Activated gamma-delta T cell treated with anti-CD3 and anti-CD28 coated beads, Interleukin-2, amount 50 U/mL, for 16 hours (primary cell): ENCODE results near the gene POTEJ.
"Not testable (repeated sequence)": the region's sequence is repeated elsewhere in the genome, so short reads cannot be mapped to it uniquely, and the experiment has no call there.

Source experiments
- DNase-seq: peaks from one replicate; pipeline ENCODE4 v3.0.0-alpha.2; 2020; ENCODE audit warnings: low read depth

Gene POTEJ

DNA sequence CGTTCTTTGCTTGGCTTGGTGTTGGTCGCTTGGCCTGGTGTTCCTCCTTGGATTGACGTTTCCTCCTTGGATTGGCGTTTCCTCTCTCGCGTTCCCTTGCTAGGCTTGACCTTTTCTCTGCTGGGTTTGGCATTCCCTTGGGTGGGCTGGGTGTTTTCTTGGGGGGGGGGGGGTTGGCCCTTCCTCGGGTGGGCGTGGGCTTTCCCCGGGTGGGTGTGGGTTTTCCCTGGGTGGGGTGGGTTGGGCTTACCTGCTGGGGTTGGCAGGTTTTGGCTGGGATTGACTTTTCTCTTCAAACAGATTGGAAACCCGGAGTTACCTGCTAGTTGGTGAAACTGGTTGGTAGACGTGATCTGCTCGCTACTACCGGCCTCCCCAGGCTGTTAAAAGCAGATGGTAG is at the start of gene POTEJ:
POTEJ (plus strand) TSS at position 301 of the 400 bp plus-strand sequence; CDS start at position 394, 93 bp downstream.
- DNase-seq: not testable (repeated sequence)

DNA sequence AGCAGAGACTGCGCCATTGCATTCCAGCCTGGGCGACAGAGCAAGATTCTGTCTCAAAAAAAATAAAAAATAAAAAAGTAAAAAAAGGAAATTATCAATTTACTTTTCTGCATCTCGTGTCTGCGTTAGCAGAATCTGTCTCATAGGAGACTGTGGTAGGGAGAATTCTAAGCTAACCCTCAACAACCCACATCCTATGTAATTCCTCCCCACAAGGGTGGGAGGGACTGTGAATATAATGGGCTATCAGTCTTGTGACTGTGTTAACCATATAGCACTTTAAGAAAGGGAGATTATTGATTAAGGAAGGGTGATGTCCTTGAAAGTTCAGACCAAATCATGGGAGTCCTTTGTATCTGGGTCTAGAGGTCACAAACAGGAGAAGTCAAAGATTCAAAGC is 45.1 kb upstream of the POTEJ start:
- DNase-seq: not testable (repeated sequence)

DNA sequence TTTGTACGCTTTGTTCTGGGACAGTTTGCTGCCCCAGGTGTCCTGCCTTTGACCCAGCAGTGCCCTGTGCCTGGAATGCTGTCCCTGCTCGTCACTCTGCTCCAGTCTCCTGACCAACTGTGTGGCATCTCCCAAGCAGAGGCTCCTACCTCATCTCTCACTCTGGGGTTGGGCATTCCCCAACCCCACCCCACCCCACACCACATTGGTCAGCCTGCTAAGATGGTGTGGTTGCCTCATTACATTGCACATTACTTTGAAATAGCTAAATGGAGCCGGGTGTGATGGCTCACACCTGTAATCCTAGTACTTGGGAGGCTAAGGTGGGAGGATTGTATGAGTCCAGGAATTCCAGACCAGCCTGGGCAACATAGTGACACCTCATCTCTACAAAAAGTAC is 39.3 kb upstream of the POTEJ start:
- not testable (repeated sequence) for DNase-seq

DNA sequence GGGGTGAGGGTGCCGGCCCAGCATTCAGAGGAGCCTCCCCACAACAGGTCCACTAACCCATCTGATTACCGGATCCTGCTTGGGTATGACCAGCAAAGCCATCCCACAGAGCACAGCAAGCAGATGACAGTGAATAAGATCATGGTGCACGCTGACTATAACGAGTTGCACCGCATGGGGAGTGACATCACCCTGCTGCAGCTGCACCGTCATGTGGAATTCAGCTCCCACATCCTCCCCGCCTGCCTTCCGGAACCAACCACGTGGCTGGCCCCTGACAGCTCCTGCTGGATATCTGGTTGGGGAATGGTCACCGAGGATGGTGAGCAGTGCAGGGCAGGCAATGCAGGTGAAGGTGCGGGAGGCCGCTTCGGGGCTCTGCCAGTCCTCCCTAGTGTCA is 37.0 kb upstream of the POTEJ start:
- not testable (repeated sequence) for DNase-seq

DNA sequence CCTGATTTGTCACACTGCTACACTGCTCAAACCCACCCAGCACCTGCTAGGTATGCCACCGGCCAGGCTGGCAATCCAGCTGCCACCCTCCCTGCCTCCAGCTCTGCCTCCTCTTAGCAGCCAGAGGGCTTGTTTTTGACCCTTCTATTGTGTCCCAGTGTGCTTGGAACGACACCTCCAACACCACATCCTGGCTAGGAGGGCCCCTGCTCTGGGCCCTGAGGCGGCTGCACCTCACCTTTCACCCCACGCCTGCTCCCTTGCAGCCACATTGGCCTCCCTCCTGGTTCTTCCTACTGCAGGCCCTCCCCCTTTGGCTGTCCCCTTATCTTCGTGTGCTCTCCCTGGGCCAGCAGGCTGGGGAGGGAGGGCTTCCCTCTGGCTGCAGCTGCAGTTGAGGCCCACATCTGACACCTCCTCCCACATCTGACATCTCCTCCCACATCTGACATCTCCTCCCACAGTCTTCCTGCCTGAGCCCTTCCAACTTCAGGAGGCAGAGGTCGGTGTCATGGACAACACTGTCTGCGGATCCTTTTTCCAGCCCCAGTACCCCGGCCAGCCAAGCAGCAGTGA is 34.9 kb upstream of the POTEJ start:
- DNase-seq: not testable (repeated sequence)

DNA sequence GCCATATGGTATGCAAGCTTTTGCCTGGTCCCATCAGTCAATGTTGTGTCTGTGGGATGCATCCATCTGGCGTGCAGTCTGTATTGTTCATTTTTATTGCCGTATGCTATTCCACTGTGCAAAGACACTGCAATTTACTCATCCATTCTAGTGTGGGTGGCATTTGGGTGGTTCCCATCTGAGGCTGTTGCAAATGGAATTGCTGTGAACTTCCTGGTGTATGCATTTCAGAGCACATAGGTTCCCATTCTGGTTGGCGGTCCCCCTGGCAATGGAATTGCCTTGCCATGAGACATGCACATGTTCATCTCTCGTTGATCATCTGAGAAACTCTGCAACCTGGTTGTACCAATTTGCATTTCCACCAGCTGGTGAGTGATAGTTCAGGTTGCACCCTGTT is 33.7 kb upstream of the POTEJ start:
- DNase-seq: not testable (repeated sequence)

DNA sequence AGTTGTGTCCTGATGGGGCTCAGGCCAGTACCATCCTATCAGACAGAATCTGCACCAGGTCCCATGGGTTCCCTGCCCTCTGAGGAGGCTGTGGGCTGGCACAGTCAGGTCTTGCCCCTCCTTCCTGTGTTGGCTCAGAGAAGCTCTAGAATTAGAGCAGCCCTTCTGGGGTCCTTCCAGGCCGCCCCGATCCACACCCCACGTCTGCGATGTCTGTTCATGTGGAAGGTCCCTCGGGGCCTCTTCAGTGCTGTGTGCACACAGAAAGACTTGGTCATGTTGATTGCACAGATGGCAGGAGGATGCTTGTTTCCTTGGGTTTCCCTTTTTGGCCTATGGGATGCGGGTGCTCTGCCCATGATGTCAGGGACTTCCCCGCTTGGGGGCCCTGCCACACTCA is 32.1 kb upstream of the POTEJ start:
- not testable (repeated sequence) for DNase-seq

DNA sequence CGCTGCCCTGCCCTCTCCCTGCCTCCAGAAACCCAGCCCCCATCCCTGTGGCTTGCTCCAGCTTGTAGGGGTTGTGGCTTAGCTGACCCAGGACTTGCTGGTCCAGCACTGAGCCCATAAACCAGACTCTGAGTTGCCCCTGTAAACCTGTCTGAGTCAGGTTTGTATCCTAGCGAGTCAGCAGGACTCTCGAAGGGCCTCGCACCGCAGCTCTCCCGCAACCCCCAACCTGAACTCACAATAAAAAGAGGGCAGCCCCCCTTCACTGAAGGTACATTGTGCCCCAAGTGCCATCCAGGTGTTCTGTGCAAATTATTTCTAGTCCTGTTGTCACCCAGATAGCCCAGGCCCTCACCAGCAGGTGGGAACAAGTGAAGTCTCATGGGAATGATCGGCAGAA is 29.7 kb upstream of the POTEJ start:
- DNase-seq: not testable (repeated sequence)

DNA sequence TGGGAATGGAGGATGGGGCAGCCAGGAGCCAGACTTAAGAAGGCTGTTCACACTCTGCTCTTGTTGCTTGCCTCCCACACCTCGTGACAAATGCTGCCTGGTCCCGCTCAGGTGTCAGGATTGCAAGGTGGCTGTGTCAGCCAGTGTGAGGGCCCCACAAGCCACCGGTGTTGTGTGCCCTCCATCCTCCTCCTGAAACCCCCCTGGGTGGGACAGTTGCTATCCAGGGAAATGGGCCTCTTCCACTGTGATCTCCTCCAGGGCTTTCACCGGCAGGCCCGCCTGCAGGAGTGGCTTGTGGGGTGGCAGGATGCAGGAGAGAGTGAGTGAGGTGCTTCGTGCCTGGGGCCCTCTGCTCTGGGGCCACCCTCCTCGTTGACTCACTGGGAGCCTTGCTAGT is 28.3 kb upstream of the POTEJ start:
- not testable (repeated sequence) for DNase-seq

DNA sequence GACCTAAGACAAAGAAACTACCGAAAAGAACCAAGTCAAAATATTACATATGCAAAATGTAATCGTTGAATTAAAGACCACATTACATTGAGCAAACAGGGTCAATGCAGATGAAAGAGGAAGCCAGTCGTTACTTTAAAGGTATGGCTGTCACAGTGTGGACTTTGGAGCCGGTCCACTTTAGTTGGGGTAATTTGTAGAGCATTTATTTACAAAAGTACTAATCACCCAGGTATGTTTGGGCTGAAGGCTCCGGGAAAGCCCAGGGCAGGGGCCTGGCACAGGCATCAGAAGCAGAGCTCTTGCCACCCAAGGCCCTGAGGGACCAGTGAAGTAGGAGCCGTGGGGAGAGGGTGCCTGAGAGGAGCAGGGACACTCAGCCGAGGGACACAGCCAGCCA is 27.7 kb upstream of the POTEJ start:
- DNase-seq: not testable (repeated sequence)

DNA sequence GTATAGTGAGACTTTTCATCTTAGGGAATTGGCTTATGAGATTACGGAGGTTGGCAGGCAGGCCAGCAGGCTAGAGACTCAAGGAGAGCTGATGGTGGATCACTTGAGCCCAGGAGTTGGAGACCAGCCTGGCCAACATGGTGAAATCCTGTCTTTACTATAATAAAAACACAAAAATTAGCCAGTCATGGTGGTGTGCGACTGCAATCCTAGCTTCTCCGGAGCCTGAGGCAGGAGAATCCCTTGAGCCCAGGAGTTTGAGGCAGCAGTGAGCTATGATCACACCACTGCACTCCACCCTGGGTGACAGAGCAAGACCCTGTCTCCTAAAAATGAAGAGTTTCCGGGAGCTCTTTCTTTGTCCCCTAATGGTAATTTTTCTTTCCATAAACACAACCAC is 26.5 kb upstream of the POTEJ start:
- DNase-seq: not testable (repeated sequence)

DNA sequence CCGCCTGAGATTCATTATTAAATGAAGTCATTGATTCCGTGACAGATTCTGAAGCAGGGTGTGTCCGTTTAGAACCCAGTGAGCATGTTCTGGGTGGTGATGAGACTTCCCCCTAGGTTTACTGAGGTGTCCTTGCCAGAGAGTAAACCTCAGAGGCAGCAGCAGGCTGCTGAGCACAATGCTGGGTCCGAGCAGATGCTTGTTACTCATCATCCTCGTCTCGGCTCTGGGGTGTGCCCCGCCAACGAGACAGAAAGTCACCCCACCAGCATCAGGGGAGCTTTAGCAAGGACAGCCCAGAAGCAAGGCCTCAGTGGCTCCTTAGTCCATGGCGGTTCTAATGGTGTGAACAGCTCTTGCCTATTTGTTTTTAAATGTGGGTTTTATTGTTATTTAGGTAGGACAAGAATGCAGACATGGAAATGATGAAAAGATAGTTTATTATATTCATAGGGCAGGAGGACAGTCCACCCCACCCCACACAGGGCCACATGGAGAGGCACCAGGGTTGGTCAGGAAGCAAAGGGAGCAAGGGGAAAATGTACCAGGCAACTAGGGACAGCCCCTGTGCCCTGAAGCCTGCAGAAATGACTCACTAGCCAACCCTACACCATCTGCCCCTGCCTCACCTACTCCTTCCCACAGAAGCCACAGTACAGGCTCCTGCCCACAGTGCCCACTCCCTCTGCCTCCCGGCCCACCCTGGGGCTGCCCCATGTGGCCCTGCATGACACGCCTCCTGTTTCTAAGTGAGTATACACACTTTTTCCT is 22.4 kb upstream of the POTEJ start:
- DNase-seq: not testable (repeated sequence)

DNA sequence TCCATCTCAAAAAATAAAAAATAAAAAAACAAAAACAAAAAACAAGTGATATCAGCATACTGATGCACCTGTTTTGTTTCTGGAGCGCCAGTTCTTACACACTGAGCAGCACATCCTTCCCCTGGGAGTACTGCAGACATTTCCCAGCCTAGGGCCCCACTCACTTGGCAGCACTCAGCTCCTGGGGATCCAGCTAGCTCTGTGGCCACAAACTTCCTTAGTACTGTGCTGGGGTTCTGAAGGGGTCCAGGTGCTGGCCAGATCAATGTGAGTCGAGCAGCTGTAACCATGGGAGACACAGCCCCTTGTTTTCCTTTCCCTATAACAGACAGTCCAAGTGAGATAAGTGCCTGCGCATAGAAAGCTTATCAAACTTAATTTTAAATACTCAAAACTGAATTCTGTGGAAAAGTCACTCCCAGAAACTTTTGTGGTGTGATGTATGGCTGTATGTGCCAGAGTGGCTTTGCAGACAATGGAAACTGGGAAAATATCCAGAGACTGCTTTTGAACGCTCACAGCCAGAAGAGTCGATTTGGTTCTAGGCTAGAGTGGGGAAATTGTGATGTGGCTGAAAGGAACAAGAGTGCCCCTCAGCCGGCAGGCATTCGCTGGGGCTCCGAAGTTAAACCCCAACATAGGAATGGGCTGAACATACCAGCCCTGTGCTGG is 20.9 kb upstream of the POTEJ start:
- not testable (repeated sequence) for DNase-seq

DNA sequence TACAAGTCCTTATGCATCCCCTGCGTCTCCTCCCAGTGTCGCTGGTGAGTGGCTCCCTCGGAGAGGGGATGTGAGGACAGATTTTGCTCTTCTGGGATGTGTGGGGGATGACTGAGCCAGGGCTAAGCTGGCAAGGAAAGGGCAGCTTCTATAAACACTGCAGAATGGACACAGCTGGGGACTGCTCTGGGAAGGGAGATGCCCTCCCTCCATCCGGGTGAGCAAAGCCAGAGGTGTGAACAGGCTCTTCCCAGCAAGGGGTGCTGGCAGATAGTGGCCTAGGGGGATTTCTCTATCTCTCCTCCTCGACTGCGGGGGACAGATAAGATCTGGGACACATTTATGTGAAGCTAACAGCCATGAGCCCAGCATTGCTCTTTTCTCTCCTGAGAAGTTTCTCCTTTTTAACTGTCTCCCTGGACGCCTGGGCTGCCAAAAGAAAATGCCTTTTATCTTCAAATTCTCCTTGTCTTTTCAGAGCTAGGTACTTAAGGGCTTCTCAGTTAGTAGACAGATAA is 20.3 kb upstream of the POTEJ start:
- DNase-seq: not testable (repeated sequence)

DNA sequence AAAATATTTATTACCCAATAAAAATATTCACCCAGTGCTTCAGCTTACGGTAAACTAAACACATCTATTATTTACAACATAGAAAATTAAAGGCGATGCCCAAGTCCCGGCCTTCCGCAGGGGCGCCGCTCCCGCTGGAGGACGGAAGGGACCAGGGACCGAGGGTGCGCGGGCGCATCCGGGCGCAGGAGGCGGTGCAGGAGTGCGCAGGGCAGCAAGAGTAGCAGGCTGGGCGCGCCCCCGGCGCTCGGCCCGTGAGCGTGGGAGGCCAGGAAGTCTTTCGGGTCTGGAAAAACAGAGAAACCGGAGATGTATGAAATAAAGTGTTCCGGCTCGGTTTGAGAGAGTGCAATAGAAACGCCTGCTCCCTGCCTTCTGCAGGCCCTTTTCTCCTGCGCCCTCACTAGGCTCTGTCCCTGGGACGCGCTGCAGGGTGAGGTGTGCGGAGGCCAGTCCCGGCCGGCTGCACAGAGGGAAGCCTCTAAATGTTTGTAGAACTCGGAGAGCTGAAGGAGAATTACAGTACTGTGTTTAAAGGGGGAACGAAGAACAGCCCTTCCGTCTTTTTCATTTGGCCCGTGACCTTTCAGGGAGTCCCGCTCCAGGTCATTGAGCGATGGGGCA is 18.3 kb upstream of the POTEJ start:
- not testable (repeated sequence) for DNase-seq

DNA sequence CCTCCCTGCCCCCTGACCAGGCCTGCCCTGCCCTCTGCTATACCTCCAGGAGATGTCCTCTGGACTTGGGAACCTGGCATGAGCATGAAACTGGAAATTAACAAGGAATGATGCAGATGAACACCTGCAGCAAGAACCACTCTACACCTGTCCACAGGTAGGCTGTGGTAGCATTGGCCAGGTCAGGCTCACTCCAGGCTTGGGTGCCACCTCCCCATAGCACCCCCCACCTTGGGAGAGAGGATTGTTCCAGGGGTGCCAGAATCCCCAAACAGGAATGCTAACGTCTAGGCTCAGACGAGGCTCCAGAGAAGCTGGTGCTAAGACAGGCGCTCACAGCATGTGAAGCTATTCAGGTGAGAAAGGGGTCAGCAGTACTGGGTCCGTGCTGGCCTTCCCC is 17.2 kb upstream of the POTEJ start:
- not testable (repeated sequence) for DNase-seq

DNA sequence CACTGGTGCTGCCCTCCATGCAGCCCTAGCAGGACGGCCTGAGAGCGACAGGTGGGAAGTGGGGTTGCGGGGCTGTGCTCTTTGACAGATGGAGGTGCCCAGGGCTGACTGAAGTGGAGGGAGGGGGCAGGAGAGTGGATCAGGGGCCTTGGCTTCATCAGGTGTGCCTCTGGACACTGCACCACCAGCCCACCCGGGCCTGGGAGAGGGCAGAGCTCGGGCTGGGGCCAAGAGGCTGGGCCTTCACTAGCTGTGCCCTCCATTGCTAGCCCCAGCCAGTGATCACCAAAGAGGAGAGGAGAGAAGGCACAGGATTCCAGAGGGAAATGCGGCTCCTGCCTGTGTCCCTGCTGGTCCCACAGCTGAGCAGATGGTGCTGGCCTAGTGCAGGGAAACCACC is 14.5 kb upstream of the POTEJ start:
- DNase-seq: not testable (repeated sequence)

DNA sequence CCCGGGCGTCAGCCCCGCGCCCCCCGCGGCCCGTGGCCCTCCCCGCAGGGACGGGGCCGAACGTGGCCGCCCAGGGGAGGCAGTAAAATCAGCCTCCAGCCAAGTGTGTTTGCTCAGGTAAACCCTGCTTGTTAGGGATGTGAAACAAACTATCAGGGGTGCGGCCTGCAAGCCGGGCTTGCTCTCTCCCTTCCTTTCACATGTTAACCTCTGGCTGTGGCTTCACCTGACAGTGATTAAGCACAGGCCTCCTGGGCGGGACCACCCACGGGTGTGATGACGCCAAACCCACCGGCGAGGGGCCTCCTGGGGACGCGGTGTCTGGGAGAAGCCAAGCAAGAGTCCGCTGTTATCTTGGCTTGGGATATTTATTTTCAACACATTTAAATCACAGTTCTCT is 13.2 kb upstream of the POTEJ start:
- DNase-seq: not testable (repeated sequence)

DNA sequence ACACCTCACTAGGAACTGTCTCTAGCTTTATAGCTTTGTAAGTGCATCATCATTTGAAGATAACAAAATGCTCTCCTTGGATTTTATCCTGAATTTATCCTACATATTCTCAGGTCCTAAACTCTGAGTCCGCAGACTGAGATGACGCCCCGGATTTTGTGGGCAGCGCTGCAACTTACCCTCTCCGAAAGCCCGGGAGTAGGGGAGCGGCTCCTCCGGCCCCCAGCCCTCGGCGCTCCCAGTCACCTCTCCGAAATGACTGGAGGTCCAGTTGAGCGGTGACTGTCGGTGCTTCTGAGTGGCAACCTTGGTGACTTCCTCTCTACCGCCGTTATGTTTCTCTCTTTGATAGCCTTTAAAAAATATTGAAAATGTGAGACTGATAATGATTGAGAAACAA is 12.8 kb upstream of the POTEJ start:
- DNase-seq: not testable (repeated sequence)

DNA sequence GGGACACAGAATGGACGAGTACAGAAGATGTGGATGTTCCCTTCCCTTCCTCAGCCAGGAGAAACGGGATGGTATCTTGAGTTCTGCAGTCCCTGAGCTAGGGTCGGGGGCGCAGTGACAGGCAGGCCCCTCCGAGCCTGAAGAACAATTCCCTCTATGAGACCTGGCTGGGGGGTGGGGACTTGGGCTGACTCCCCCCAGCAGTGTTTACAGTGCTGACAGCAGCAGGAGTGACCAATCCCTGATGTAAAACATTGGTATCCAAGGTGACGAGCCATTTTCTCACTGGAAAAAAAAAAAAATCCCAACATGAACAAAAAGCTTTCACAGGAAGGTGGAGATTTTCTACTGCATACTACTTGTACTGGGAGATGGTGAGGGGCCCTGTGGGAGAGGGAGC is 11.8 kb upstream of the POTEJ start, which contains the start of gene CFC1:
CFC1 (minus strand) TSS at position 183 of the 400 bp plus-strand sequence. CDS start 288 bp downstream, outside the sequence.
- not testable (repeated sequence) for DNase-seq

DNA sequence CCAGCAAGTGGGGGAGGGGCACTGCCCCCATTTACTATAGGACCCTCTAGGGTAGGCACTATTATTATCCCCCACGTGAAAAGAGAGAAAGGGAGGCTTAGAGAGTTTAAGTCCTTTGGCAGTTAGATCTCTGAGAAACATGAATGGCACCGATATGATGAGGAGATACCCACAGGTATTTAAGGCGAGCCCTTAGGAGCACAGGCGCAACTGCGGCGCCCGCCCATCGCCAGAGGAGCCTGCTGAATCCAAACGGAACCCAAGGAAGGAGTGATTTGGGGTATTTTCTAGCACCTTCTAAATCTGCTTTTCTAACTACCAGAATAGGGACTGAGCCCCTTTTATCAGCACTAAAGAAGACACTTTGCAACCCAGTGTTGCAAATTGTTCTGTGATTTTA is 11.3 kb upstream of the POTEJ start:
- not testable (repeated sequence) for DNase-seq

DNA sequence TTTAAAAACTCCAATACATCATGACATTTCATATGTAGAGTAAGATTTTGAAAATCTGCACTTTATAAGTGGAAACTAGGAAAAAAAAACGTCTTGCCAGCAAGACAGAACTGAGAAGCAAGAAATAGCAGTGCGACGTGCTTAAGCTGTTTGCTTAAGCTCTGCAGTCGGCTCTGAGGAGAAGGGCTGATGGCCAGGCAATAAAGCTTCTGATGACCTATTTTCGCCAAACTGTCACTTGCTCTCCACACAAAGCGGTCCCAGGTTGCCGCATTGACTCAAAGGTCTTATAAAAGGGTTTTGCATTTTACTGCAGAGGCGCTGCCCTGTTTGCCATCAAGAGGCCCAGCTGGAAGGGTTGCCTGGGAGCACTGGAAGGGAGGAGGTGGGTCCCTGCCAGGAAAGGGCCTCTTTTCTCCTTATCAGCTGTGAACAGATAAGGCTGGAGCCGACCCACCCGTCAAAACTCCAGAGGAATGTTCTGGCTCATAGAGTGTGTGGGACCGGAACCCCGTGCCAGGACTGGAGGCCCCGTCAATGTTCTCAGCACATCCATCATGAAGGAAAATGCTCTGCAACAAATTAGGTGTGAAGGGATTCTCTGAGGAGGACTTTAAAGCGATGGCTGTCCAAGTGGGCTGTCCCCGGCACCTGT is 9.5 kb upstream of the POTEJ start:
- not testable (repeated sequence) for DNase-seq
